Measurements from ENCODE around the gene ACTG2.

- TF ChIP-seq CTCF (IDR thresholded peaks at IDR 0.05) (no peak), EZH2 (IDR thresholded peaks at IDR 0.05) (no peak), EZH2phosphoT487 (IDR thresholded peaks at IDR 0.05) (no peak)
These were observed 10.5 kb downstream of the ACTG2 start for GRCh38 chr2:73903313-73903712.
